Left ventricle myocardium inferior (tissue), 1 donor: ENCODE results near the gene MSI2. TPM values are rescaled to one million over a fixed set of nuclear protein-coding genes. Genes with fewer than 3 reads are reported as not detected.

Experiments used
- DNase-seq: peaks from one replicate; pipeline ENCODE4 v3.0.0-alpha.2; 2020
- H3K27ac ChIP-seq: fragments of 200-600 bp; replicated peaks from 2 replicates; pipeline ENCODE4 v1.8.0; 2021
- H3K27me3 ChIP-seq: fragments of 200-600 bp; 2 replicates; pipeline ENCODE4 v1.8.0; 2021; ENCODE audit warnings: low read depth
- H3K36me3 ChIP-seq: fragments of 200-600 bp; 2 replicates; pipeline ENCODE4 v1.8.0; 2021
- H3K4me1 ChIP-seq: fragments of 200-600 bp; 2 replicates; pipeline ENCODE4 v1.8.0; 2021
- H3K4me3 ChIP-seq: fragments of 200-600 bp; 2 replicates; pipeline ENCODE4 v1.8.0; 2021; ENCODE audit warnings: mild to moderate bottlenecking, moderate library complexity
- H3K9me3 ChIP-seq: fragments of 200-600 bp; replicated peaks from 2 replicates; pipeline ENCODE4 v1.8.0; 2021
- CTCF ChIP-seq: fragments of 200-600 bp; IDR thresholded peaks from 2 replicates; pipeline ENCODE4 v1.8.0; 2021; ENCODE audit warnings: antibody characterized with exemption, mild to moderate bottlenecking, borderline replicate concordance
- intact Hi-C: fragments of 100-400 bp; cut with micrococcal nuclease; formaldehyde crosslinking; loops from one replicate; pipeline ENCODE4 v1.11.0; 2022
- total RNA-seq: library from RNA; stranded (reverse); fragmentation: NEBNext Ultra II Directional; extraction: Animal tissue kit (Norgen Biotek cat#: 25700); gene quantifications from one replicate; pipeline ENCODE4 v1.2.1, GENCODE V29; 2021
- donor health status: DM: no; HTN: yes; CAD: no; lungs with severe emphysema.

MSI2 gene
- total RNA-seq, 1 donor from 2014 or later: 118 TPM

- intact Hi-C loops: no loop called here
- no peak for DNase-seq
- no peak for TF ChIP-seq CTCF
- H3K27ac ChIP-seq: no peak overlapping the region
- H3K4me3 ChIP-seq: no peak overlapping the region
- no peaks in the 10 kb centered on the region for H3K27me3 ChIP-seq
- H3K36me3 ChIP-seq: no peaks in the 10 kb centered on the region
- peaks cover 4% of the 10 kb centered on the region for H3K4me1 ChIP-seq
- H3K9me3 ChIP-seq: no peaks in the 10 kb centered on the region
Measured at GRCh38 chr17:57236686-57237299, 19.5 kb upstream of the MSI2 start.

- DNase-seq: no peak
- Histone ChIP-seq H3K27me3 (no peaks in the 10 kb centered on the region), H3K36me3 (no peaks in the 10 kb centered on the region), H3K27ac (no peak overlapping the region), H3K9me3 (no peaks in the 10 kb centered on the region), H3K4me3 (no peak overlapping the region), H3K4me1 (peaks cover 16% of the 10 kb centered on the region)
- intact Hi-C loops: loop anchor here (10.0 kb wide), 3 partner anchors 204 to 504 kb away; partner anchors contain the start of gene CCDC182
- TF ChIP-seq CTCF: no peak
Measured at GRCh38 chr17:57240648-57241047, 15.7 kb upstream of the MSI2 start.

GRCh38 chr17:57242148-57242547 lies 14.2 kb upstream of the MSI2 start:
- Histone ChIP-seq H3K36me3 (no peaks in the 10 kb centered on the region), H3K4me1 (peaks cover 16% of the 10 kb centered on the region), H3K27me3 (no peaks in the 10 kb centered on the region), H3K9me3 (no peaks in the 10 kb centered on the region), H3K4me3 (no peak overlapping the region), H3K27ac (peak overlapping the region; percentile 53)
- peak; percentile 28 for DNase-seq
- no peak for TF ChIP-seq CTCF
- intact Hi-C loops: loop anchor here (10.0 kb wide), 3 partner anchors 203 to 503 kb away; partner anchors contain the start of gene CCDC182

- intact Hi-C loops: loop anchor here (10.0 kb wide), 3 partner anchors 202 to 502 kb away; partner anchors contain the start of gene CCDC182
- H3K27ac ChIP-seq: peak overlapping the region; percentile 53
Measured at GRCh38 chr17:57243171-57243622, 13.1 kb upstream of the MSI2 start.

GRCh38 chr17:57245786-57246185 lies 10.5 kb upstream of the MSI2 start:
- Histone ChIP-seq H3K4me3 (no peak overlapping the region), H3K27me3 (no peaks in the 10 kb centered on the region), H3K9me3 (peaks cover 2% of the 10 kb centered on the region), H3K27ac (no peak overlapping the region), H3K36me3 (no peaks in the 10 kb centered on the region), H3K4me1 (peaks cover 16% of the 10 kb centered on the region)
- TF ChIP-seq CTCF: no peak
- DNase-seq: no peak
- intact Hi-C loops: loop anchor here (10.0 kb wide), 3 partner anchors 199 to 499 kb away; partner anchors contain the start of gene CCDC182

More at GRCh38 chr17:57243171-57243622, 13.1 kb upstream of the MSI2 start:
- peak; percentile 45 for DNase-seq
- Histone ChIP-seq H3K27me3 (no peaks in the 10 kb centered on the region), H3K4me1 (peaks cover 16% of the 10 kb centered on the region), H3K4me3 (no peak overlapping the region), H3K9me3 (no peaks in the 10 kb centered on the region), H3K36me3 (no peaks in the 10 kb centered on the region)
- peak; percentile 98 for TF ChIP-seq CTCF
